Stimulated activated CD4-positive, alpha-beta T cell treated with anti-CD3 and anti-CD28 coated beads, TNF-alpha, amount 100 ng/mL, for 1 hour (primary cell): ENCODE measurements around the gene UNC13B.
"Not testable (repeated sequence)": the region's sequence is repeated elsewhere in the genome, so short reads cannot be mapped to it uniquely, and the experiment has no call there.

Source experiments
- DNase-seq, 3 donors: peaks; one replicate each; pipeline ENCODE4 v3.0.0-alpha.2; 2020; ENCODE audit warnings: low read depth in 3 of 3, low spot score in 1 of 3

Gene UNC13B

DNA sequence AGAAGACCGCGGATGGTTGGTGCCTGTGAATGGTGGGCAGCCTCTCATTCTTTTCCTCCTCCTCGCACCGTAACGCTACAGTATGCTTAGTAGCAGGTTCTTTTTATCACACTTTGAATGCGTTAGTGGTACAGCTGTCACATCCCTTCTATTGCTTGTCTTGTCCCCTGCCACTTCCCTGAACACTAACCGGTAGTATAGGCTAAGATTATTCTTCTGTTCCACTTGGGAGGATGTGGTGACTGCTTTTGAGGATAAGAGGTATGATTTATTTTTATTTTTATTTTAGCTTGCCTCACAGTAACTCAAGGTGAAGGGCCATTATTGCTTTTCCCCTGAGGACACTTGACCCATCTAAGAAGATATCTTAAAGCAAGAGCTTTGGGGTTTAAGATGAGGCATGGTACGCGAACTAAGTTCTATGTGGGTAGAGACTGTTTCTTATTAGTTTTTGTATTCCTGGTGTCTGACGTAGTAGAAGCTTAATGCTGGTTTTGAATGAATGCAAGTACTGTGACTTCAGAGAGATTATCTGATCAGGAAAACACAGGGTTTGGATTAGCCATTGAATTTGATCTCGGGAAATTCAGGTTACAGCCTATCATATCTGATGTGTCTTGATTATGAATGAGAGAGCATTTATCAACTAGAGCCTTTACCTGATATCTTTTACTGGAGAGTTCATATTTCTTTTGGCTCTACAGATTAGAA, 951 bp downstream of the UNC13B start:
- DNase-seq = no peak

DNA sequence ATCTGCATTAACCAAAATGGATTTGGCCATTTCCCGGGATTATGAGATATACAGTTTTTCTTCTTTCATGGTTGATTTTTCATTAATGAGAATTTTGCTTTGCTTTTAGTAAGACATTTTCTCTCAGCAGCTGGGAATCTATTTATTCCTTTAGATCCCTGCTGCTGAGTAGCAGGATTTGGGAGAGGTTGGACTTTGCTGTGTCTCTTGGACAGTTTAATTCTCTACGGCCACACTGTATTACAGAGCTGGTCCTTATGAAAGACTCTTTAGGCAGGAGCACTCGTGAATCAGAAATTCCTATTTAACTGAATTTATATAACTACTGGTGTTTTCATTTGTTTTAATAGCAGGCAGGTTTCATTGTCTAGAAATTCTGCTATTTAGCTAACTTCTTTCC, 1.6 kb downstream of the UNC13B start:
- DNase-seq = no peak

DNA sequence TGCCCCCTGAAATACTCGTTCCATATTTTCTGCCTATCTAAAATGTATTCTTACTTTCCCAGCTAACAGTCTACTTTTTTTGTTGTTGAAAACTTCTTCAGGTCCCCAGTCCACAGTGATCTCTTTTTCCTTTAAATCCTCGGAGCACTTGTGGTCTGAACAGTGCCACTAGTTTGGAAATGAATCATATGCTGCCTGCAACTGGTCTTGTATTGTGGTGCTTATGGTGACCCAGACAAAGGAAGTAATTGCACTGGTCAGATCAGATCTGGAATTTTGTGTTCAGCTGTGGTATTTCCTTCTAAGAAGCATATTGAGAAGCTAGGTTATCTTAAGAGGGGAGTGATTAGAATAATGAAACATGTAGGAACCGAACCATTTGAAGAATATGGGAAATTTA, 2.9 kb downstream of the UNC13B start:
- no peak for DNase-seq

DNA sequence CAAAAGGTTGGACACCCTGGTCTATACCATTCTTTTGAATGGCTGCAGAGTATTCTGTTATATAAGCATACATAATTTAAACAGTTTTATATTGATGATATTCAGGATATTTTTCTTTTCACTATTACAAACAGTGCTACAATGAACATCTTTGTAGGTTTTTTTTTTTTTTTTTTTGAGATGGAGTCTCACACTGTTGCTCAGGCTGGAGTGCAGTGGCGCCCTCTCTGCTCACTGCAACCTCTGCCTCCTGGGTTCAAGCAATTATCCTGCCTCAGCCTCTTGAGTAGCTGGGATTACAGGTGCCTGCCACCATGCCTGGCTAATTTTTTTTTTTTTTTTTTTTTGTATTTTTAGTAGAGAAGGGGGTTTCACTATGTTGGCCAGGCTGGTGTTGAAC, 5.6 kb downstream of the UNC13B start:
- not testable (repeated sequence) for DNase-seq

DNA sequence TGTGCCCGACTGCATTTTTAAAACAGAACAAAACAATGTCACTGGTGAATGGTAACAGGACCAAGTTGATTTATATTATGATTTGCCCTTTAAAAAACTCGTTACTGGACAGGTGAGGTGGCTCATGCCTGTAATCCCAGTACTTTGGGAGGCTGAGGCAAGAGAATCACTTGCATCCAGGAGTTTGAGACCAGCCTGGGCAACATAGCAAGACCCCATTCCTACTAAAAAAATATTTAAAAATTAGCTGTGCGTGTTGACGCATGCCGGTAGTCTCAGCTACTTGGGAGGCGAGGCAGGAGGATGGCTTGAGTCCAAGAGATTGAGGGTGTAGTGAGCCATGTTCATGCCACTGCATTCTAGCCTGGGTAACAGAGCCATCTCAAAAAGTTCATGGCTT, 7.2 kb downstream of the UNC13B start:
- no peak for DNase-seq

DNA sequence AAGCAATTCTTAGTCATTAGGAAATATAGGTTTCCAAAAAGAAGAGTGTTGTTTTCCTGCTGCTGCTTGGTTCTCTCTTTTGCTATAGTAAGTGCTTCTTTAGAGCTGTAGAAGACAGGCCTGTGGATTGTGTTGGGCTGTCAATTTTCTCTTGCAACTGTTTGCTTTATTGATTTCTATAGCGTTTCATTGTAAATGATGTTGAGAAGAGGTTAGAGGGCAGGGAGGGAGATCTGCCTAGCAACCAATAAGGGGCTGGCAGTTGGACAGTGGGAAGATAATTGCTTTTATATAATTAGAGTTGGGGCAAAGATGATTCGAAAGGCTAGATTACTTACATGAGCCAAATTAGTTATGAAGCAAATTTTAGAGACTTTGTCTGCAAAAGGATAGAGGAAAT, 11.1 kb downstream of the UNC13B start:
- DNase-seq = no peak

DNA sequence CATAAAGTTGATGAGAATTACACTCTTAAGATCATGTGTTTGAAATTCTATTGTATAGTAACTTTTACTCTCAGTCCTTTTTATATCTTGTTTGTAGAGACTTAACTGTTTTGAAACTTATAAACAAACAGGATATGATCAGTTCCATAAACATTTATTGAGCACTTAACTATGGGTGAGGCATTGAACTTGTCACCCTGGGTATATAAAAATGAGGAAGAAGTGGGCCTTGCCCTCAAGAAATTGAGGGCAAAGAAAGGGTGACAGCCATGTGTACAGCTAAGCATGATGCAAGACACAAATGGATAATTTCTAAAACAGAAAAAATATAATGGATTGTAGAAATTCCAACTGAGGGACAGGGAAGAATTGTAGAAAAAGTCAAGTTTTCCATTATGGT, 15.7 kb downstream of the UNC13B start:
- no peak for DNase-seq

DNA sequence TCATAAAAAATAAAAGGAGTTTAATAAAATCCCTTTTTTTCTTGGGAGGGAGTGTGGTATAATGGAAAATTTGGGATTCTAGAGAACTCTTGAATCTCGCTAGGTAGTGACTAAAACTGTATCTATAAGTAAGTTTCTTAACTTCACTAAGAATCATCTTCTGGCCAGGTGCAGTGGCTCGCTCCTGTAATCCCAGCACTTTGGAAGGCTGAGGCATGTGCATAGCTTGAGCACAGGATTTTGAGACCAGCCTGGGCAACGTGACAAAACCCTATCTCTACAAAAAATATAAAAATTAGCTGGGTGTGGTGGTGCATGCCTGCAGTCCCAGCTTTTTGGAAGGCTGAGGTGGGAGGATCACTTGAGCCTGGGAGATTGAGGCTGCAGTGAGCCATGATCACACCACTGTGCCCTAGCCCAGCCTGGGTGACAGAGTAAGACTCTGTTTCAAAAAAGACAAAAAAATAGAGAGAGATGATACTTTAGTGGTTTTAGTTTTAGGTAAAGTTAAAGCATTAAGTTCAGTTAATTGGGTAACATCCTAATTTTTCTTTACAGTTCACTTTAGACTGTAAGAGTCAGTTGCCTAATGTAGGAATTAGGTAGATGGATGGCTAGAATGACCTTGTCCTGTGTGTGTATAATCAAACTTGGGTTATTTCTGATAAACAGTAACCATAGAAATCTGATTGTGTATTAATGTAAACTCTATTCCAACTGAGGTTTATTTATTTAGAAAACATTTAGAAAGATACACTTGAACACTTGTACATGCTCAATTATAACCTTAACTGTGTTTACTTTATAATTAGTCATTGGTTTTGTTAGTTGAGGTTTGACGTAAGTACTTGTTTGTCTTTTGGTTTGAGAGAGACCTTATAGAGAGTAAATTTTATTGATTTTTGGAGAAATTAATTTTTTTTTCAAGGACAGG, 17.8 kb downstream of the UNC13B start:
- DNase-seq = no peak

DNA sequence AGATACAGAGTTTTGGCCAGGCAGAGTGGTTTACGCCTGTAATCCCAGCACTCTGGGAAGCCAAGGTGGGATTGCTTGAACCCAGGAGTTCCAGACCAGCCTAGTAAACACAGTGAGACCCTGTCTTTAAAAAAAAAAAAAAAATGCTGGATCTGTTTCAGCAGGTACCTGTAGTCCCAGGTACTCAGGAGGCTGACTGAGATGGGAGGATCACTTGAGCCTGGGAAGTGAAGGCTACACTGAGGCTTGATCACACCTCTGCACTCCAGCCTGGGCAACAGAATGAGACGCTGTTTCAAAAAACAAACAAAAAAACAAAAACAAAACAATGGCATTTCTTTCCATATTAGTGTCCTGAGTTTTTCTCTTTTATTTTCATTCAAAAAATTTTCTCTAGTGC, 19.0 kb downstream of the UNC13B start:
- DNase-seq = no peak

DNA sequence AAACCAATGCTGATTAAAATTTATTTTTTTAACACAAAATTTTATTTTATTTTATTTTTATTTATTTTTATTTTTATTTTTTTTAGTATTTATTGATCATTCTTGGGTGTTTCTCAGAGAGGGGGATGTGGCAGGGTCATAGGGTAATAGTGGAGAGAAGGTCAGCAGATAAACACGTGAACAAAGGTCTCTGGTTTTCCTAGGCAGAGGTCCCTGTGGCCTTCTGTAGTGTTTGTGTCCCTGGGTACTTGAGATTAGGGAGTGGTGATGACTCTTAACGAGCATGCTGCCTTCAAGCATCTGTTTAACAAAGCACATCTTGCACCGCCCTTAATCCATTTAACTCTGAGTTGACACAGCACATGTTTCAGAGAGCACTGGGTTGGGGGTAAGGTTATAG, 20.6 kb downstream of the UNC13B start:
- DNase-seq = not testable (repeated sequence)

DNA sequence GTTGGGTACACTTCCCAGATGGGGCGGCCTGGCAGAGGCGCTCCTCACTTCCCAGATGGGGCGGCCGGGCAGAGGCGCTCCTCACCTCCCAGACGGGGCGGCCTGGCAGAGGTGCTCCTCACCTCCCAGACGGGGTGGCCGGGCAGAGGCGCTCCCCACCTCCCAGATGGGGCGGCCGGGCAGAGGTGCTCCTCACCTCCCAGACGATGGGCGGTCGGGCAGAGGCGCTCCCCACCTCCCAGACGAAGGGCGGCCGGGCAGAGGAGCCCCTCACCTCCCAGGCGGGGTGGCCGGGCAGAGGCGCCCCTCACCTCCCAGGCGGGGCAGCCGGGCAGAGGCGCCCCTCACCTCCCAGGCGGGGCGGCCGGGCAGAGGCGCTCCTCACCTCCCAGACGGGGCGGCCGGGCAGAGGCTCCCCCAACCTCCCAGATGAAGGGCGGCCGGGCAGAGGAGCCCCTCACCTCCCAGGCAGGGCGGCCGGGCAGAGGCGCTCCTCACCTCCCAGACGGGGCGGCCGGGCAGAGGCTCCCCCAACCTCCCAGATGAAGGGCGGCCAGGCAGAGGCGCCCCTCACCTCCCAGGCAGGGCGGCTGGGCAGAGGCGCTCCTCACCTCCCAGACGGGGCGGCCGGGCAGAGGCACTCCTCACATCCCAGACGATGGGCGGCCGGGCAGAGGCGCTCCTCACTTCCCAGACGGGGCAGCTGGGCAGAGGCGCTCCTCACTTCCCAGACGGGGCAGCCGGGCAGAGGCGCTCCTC, 21.4 kb downstream of the UNC13B start:
- DNase-seq = not testable (repeated sequence)

DNA sequence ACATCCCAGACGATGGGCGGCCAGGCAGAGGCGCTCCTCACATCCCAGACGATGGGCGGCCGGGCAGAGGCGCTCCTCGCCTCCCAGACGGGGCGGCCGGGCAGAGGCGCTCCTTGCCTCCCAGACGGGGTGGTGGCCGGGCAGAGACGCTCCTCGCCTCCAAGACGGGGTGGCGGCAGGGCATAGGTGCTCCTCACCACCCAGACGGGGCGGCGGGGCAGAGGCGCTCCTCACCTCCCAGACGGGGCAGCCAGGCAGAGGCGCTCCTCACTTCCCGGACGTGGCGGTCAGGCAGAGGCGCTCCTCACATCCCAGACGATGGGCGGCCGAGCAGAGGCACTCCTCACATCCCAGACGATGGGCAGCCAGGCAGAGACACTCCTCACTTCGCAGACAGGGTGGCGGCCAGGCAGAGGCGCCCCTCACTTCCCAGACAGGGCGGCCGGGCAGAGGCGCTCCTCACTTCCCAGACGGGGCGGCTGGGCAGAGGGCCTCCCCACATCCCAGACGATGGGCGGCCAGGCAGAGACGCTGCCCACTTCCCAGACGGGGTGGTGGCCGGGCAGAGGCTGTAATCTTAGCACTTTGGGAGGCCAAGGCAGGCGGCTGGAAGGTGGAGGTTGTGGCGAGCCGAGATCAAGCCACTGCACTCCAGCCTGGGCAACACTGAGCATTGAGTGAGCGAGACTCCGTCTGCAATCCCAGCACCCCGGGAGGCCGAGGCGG, 22.1 kb downstream of the UNC13B start:
- not testable (repeated sequence) for DNase-seq

DNA sequence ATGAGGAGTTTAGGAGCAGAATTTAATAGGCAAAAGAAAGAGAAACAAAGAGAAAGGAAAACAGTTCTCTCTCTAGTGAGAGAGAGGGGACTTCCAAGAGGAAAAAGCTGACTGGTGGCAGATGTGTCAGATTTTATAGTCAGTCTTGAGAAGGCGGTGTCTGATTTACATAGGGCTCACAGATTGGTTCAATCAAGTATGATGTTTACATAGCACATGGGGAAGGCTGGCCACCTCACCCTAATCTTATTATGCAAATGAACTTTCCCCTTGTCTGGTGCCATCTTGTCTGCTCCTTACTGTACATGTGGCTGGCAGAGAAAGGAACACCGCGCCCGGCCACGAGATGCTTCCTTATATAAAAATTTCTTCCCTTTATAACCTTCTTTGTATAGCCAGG, 24.7 kb downstream of the UNC13B start:
- DNase-seq = no peak

DNA sequence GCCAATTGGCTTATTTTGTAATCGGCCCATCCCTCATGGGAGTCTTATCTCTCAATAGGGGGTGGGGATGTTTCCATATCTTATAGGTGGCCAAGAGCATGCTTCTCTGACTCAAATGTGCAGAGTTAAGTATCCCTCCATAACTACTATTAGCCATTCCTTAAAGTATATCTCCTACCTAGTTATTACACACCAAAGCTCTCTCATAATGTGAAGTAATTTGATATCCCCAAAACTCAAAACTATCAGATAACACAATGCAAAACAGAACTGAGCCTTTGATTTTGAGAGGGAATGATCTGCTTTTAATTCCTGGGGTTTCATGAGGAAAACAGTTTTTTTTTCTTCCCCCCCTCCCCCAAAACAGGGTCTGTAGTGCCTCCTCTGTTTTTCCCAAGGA, 28.4 kb downstream of the UNC13B start:
- no peak for DNase-seq

DNA sequence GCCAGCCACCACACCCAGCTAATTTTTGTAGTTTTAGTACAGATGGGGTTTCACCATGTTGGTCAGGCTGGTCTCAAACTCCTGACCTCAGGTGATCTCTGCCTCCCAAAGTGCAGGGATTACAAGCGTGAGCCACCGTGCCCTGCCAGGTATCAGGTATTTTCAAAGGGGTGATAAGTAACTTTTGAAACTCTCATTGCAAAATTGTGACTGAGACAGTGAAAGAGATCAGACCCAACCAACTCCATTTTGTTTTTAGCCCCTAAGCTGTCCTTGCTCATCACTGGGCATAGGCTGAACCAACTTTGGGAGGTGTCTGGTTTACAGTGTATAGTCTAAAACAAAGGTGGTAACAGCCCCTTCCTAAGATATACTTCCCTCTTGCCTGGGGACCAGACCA, 29.3 kb downstream of the UNC13B start:
- no peak for DNase-seq

DNA sequence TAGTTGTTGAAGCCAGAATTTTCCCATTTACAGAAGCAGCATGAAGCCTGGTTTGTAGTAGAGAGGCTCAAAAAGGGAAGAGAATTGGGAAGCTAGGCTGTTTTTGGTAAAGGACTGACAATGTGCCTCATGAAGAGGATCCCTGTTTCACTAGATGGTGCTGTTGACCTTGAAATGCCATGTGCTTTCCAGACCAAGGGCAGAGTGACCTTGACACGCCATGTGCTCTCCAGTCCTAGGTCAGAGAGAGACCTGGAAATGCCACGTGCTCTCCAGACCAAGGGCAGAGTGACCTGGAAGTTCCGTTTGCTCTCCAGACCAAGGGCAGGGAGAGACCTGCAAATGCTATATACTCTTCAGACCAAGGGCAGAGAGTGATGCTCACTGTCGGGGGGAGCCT, 32.0 kb downstream of the UNC13B start:
- no peak for DNase-seq

DNA sequence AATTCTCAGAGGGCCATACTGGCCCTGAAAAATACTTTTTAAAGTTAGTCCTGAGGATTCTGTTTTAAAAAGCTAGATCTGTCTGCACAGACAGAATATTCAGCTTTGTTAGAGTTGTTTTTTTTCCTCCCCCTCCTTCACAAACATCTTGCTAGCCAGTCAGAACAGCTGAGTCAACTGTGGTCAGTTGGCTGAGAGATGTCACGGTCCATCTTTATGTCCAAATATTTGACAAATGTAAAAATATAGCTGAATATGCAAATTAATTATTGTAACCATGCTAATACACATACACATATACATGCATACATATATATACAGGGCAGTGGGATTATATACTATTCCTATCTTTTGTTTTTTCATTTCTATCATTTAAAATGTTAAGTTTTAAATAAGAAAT, 33.9 kb downstream of the UNC13B start:
- DNase-seq = no peak

DNA sequence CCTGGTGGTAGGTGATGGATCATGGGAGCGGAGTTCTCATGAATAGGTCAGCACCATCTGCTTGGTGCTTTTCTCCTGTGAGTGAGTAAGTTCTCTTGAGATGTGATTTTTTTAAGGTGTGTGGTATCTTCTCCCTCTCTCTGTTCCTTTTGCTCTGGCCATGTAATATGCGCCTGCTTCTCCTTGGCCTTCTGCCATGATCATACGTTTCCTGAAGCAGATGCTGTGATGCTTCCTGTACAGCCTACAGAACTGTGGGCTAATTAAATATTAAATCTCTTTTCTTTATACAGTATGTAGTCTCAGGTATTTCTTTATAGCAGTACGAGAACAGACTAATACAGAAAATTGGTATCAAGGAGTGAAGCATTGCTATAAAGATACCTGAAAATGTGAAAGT, 36.4 kb downstream of the UNC13B start:
- no peak for DNase-seq

DNA sequence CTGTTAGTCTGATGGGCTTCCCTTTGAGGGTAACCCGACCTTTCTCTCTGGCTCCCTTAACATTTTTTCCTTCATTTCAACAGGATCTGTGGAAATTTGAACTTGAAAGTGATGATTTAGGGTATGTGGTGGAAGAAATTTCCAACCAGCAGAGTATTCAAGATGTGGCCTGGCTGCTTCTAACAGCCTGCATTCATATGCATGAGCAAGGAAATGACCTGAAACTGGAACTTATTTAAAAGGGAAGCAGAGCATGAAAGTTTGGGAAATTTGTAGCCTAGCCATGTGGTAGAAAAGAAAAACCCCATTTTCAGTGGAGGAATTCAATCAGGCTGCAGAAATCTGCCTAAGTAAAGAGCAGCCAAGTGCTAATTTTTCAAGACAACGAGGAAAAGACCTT, 41.7 kb downstream of the UNC13B start:
- no peak for DNase-seq

DNA sequence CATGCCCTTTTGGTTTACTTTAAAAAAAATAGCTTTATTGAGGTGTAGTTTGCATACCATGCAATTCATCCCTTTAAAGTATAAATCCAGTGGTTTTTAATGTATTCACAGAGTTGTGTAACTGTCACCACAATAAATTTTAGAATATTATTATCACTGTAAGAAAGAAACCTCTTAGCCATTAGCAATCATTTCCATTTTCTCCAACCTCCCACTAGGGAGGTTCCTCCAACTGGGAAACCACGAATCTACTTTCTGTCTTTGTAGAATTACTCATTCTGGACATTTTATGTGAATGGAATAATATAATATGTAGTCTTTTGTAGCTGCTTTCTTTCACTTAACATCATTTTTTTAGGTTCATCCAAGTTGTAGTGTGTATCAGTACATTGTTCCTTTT, 43.5 kb downstream of the UNC13B start:
- DNase-seq = no peak

DNA sequence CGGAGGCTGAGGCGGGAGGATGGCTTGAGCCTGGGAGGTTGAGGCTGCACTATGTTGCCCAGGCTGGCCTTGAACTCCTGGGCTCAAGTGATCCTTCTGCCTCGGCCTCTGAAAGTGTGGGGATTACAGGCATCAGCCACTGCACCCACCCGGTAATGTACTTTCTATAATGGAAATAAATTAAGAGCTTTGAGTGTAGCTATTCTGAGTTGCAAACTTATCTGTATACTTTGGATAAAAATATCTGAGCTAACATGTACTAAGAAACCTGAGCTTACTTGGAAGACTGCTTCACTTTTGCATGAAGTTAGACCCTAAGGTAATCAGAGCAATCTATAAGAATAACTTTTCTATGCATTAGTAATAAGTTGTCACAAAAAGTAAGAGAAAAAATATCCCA, 50.0 kb downstream of the UNC13B start:
- DNase-seq = no peak
